Activated CD8-positive, alpha-beta memory T cell treated with anti-CD3 and anti-CD28 coated beads, Interleukin-2, amount 50 U/mL, for 24 hours (primary cell): ENCODE measurements around the gene CACNG4.
"Not testable (repeated sequence)": the region's sequence is repeated elsewhere in the genome, so short reads cannot be mapped to it uniquely, and the experiment has no call there.

Experiments used
- DNase-seq: peaks from one replicate; pipeline ENCODE4 v3.0.0-alpha.2; 2020; ENCODE audit errors: extremely low read depth

The CACNG4 gene

GRCh38 chr17:67018471-67019434 is 54.2 kb downstream of the CACNG4 start:
- no peak for DNase-seq

- DNase-seq = no peak
Observed at GRCh38 chr17:67019809-67020208, 55.3 kb downstream of the CACNG4 start.

GRCh38 chr17:67020293-67020766 is 55.8 kb downstream of the CACNG4 start:
- DNase-seq = no peak

GRCh38 chr17:67021196-67021595 is 56.7 kb downstream of the CACNG4 start:
- no peak for DNase-seq

GRCh38 chr17:67021743-67022450 is 57.4 kb downstream of the CACNG4 start:
- DNase-seq = no peak

GRCh38 chr17:67022451-67022810 is 57.9 kb downstream of the CACNG4 start:
- no peak for DNase-seq

- DNase-seq = no peak
Observed at GRCh38 chr17:67024736-67025135, 60.2 kb downstream of the CACNG4 start.

GRCh38 chr17:67025216-67025792 is 60.8 kb downstream of the CACNG4 start:
- no peak for DNase-seq

- DNase-seq = no peak
Observed at GRCh38 chr17:67026341-67026740, 61.8 kb downstream of the CACNG4 start.

- no peak for DNase-seq
Observed at GRCh38 chr17:67027031-67027628, 62.6 kb downstream of the CACNG4 start.

- no peak for DNase-seq
Observed at GRCh38 chr17:67030641-67031040, 66.1 kb downstream of the CACNG4 start.

GRCh38 chr17:67032382-67032781 is 67.9 kb downstream of the CACNG4 start:
- no peak for DNase-seq

- no peak for DNase-seq
Observed at GRCh38 chr17:67032985-67033384, 68.5 kb downstream of the CACNG4 start.

GRCh38 chr17:67033613-67034012 is 69.1 kb downstream of the CACNG4 start:
- no peak for DNase-seq

GRCh38 chr17:67035131-67036083 is 70.9 kb downstream of the CACNG4 start:
- DNase-seq = no peak

- no peak for DNase-seq
Observed at GRCh38 chr17:67038861-67039365, 74.4 kb downstream of the CACNG4 start.

- DNase-seq = no peak
Observed at GRCh38 chr17:67040652-67041051, 76.1 kb downstream of the CACNG4 start.

GRCh38 chr17:67041119-67041518 is 76.6 kb downstream of the CACNG4 start:
- not testable (repeated sequence) for DNase-seq

- no peak for DNase-seq
Observed at GRCh38 chr17:67041531-67041930, 77.0 kb downstream of the CACNG4 start.
